ENCODE measurements around the gene PIK3C2A. TPM values are rescaled to one million over a fixed set of nuclear protein-coding genes. Genes with fewer than 3 reads are reported as not detected.

PIK3C2A gene
- total and polyA plus RNA-seq, 2 donors (not counting 1 experiment from before 2014, with no cell fraction given), result 7.0 to 48.8 TPM

DNA sequence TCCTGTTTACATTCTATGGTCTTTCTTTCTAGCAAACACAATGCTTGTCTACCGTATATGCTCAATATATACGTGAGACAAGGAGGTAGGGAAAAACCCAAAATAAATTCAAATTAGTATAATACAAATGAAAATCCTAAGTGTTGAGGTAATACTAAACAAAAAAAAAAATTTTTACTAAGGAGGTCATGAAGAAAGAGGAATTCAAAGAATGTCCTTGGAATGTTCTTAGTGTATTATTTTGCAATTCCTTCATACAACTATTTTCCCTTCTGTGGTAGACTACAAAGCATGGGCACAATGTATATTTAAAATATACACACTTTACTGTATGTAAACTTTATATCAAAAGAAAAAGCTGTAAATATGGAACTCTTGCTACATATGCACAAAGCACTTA, 36.4 kb downstream of the PIK3C2A start:
- CTCF ChIA-PET, result no interaction called here
- Histone ChIP-seq H3K9ac (ENCODE audit: low read length) (no peak overlapping the region), H3K4me2 (replicated peaks; ENCODE audit: low read depth, low read length, poor library complexity, severe bottlenecking) (no peak overlapping the region), H3K27ac (ENCODE audit: low read length in 2 of 2) (no peak overlapping the region), H3K4me1 (ENCODE audit: control insufficient read depth in 2 of 2, insufficient read depth in 2 of 2, low read length in 2 of 2) (no peaks in the 10 kb centered on the region), H3K9me3 (ENCODE audit: control extremely low read depth in 1 of 3, control insufficient read depth in 2 of 3, insufficient read depth in 1 of 3, low read length in 2 of 3) (no peaks in the 10 kb centered on the region), H3K36me3 (replicated peaks in 1 of 2; ENCODE audit: control extremely low read depth in 1 of 2, control insufficient read depth in 1 of 2, extremely low read depth in 1 of 2, insufficient read depth in 2 of 2, low read length in 1 of 2) (peaks cover 0 to 14% of the 10 kb centered on the region in 2 experiments), H4K20me1 (ENCODE audit: control insufficient read depth, insufficient read depth, low read length, poor library complexity, severe bottlenecking) (peaks cover 17% of the 10 kb centered on the region), H3K4me3 (ENCODE audit: control extremely low read depth in 1 of 5, extremely low read depth in 1 of 5, insufficient read depth in 1 of 5, low read depth in 2 of 5, low read length in 4 of 5) (no peak overlapping the region), H2AFZ (ENCODE audit: insufficient read depth, low read depth, low read length, poor library complexity, severe bottlenecking) (no peak overlapping the region), H3K79me2 (ENCODE audit: control insufficient read depth, insufficient read depth, low read length) (peaks cover 24% of the 10 kb centered on the region), H3K27me3 (replicated peaks in 1 of 4; ENCODE audit: control extremely low read depth in 1 of 4, control insufficient read depth in 3 of 4, insufficient read depth in 4 of 4, low read length in 3 of 4) (no peaks in the 10 kb centered on the region)
- Mint-ChIP-seq H3K4me1 (peaks cover 5% of the 10 kb centered on the region), H3K9me3 (ENCODE audit: insufficient read depth) (no peaks in the 10 kb centered on the region), H3K27me3 (no peaks in the 10 kb centered on the region), H3K27ac (no peak overlapping the region), H3K4me3 (no peak overlapping the region)
- no peak for DNase-seq
- no CpG with 5 or more reads among the region's 2 CpGs for WGBS (ENCODE audit: insufficient coverage)
- TF ChIP-seq, protein P1, sequence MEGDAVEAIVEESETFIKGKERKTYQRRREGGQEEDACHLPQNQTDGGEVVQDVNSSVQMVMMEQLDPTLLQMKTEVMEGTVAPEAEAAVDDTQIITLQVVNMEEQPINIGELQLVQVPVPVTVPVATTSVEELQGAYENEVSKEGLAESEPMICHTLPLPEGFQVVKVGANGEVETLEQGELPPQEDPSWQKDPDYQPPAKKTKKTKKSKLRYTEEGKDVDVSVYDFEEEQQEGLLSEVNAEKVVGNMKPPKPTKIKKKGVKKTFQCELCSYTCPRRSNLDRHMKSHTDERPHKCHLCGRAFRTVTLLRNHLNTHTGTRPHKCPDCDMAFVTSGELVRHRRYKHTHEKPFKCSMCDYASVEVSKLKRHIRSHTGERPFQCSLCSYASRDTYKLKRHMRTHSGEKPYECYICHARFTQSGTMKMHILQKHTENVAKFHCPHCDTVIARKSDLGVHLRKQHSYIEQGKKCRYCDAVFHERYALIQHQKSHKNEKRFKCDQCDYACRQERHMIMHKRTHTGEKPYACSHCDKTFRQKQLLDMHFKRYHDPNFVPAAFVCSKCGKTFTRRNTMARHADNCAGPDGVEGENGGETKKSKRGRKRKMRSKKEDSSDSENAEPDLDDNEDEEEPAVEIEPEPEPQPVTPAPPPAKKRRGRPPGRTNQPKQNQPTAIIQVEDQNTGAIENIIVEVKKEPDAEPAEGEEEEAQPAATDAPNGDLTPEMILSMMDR (IDR thresholded peaks at IDR 0.05), result no peak
- TF ChIP-seq EZH2 (IDR thresholded peaks at IDR 0.05; ENCODE audit: borderline replicate concordance, insufficient read depth, low read depth, low read length, poor library complexity, severe bottlenecking), result no peak
- no peak for ATAC-seq (ENCODE audit: low read depth)
- POLR2A ChIA-PET, result no interaction called here
- intact Hi-C loops (cut with micrococcal nuclease), result no loop called here

DNA sequence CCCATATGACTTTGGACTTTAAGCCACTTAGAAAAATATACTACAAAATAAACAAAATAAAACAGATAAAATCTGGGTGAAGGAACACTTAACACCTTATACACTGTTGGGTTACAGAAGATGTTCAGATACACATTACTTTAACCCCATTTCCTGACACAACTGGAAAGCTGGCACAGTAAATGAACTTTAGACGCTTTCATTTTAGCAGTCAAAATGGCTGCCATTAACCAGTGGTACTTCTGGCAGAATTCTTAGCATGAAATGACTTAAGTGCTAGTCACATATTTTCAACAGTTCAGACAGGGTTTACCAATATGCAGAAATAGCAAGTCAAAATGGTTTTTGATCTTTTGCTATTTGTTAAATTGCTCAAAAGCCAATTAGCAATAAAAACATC, 37.9 kb downstream of the PIK3C2A start:
- H3K4me1 Mint-ChIP-seq, result peaks cover 9% of the 10 kb centered on the region
- no peaks in the 10 kb centered on the region for H3K9me3 Mint-ChIP-seq (ENCODE audit: insufficient read depth)
- no peak overlapping the region for H3K4me3 ChIP-seq (ENCODE audit: control extremely low read depth in 1 of 5, extremely low read depth in 1 of 5, insufficient read depth in 1 of 5, low read depth in 2 of 5, low read length in 4 of 5)
- CTCF ChIA-PET, result no interaction called here
- no peaks in the 10 kb centered on the region for H3K4me1 ChIP-seq (ENCODE audit: control insufficient read depth in 2 of 2, insufficient read depth in 2 of 2, low read length in 2 of 2)
- H3K9ac ChIP-seq (ENCODE audit: low read length), result no peak overlapping the region
- peaks cover 0 to 14% of the 10 kb centered on the region in 2 experiments for H3K36me3 ChIP-seq (replicated peaks in 1 of 2; ENCODE audit: control extremely low read depth in 1 of 2, control insufficient read depth in 1 of 2, extremely low read depth in 1 of 2, insufficient read depth in 2 of 2, low read length in 1 of 2)
- TF ChIP-seq, protein P1 (IDR thresholded peaks at IDR 0.05), result no peak
- peaks cover 17% of the 10 kb centered on the region for H4K20me1 ChIP-seq (ENCODE audit: control insufficient read depth, insufficient read depth, low read length, poor library complexity, severe bottlenecking)
- H3K27me3 Mint-ChIP-seq, result no peaks in the 10 kb centered on the region
- H2AFZ ChIP-seq (ENCODE audit: insufficient read depth, low read depth, low read length, poor library complexity, severe bottlenecking), result no peak overlapping the region
- intact Hi-C loops (cut with micrococcal nuclease), result no loop called here
- no peak overlapping the region for H3K4me3 Mint-ChIP-seq
- no peak overlapping the region for H3K4me2 ChIP-seq (replicated peaks; ENCODE audit: low read depth, low read length, poor library complexity, severe bottlenecking)
- ATAC-seq (ENCODE audit: low read depth) (no peak), DNase-seq (no peak)
- 100% methylated on average over 1 of the region's 1 CpG for WGBS (ENCODE audit: insufficient coverage)
- POLR2A ChIA-PET, result no interaction called here
- no peak overlapping the region for H3K27ac ChIP-seq (ENCODE audit: low read length in 2 of 2)
- H3K27ac Mint-ChIP-seq, result no peak overlapping the region
- H3K27me3 ChIP-seq (replicated peaks in 1 of 4; ENCODE audit: control extremely low read depth in 1 of 4, control insufficient read depth in 3 of 4, insufficient read depth in 4 of 4, low read length in 3 of 4), result no peaks in the 10 kb centered on the region
- H3K9me3 ChIP-seq (ENCODE audit: control extremely low read depth in 1 of 3, control insufficient read depth in 2 of 3, insufficient read depth in 1 of 3, low read length in 2 of 3), result no peaks in the 10 kb centered on the region
- H3K79me2 ChIP-seq (ENCODE audit: control insufficient read depth, insufficient read depth, low read length), result peaks cover 29% of the 10 kb centered on the region
